Right cardiac atrium (tissue), 5 donors: Measurements from ENCODE around the gene KRTAP10-1. TPM values are rescaled to one million over a fixed set of nuclear protein-coding genes. Genes with fewer than 3 reads are reported as not detected.

Experiments used
- ATAC-seq, 2 donors: fragments of 200-7000 bp; cut with Tn5 transposase; one replicate each; pipeline versions ENCODE4 v1.8.0 to v1.9.1; 2020; ENCODE audit warnings: moderate library complexity in 2 of 2, mild to moderate bottlenecking in 1 of 2
- DNase-seq, 3 donors: peaks; one replicate each; pipeline ENCODE4 v3.0.0-alpha.2; 2020
- H3K27ac ChIP-seq: one replicate; pipeline ENCODE4 v1.5.1; 2013; ENCODE audit warnings: mild to moderate bottlenecking, low read length, control low read depth, moderate library complexity
- H3K27me3 ChIP-seq: one replicate; pipeline ENCODE4 v1.6.1; 2013; ENCODE audit not compliant: control insufficient read depth, insufficient read depth
- H3K4me1 ChIP-seq: one replicate; pipeline ENCODE4 v1.6.1; 2013; ENCODE audit warnings: low read length; ENCODE audit not compliant: control insufficient read depth, insufficient read depth
- H3K4me3 ChIP-seq: one replicate; pipeline ENCODE4 v1.5.1; 2013; ENCODE audit warnings: low read length, control low read depth
- H3K9me3 ChIP-seq: one replicate; pipeline ENCODE4 v1.6.1; 2013; ENCODE audit warnings: low read length; ENCODE audit not compliant: control insufficient read depth
- WGBS: extraction: QIAGEN DNeasy Blood & Tissue Kit; methylation state at CpG from one replicate; pipeline ENCODE4 v1.1.7; 2013; 5-methylcytosine and 5-hydroxymethylcytosine counted together
- intact Hi-C, 4 donors: fragments of 100-400 bp; cut with DNase I; formaldehyde crosslinking; loops; one replicate each; pipeline versions ENCODE4 v1.11.0 to v1.14.0; 2022 to 2023
- polyA plus RNA-seq: library from polyadenylated mRNA; stranded (reverse); fragments of 200-250 nt; gene quantifications from one replicate; pipeline ENCODE4 v1.2.3, GENCODE V29; 2013
- total RNA-seq, 4 donors: library from RNA; stranded (reverse); fragmentation: NEBNext Ultra II Directional; extraction: Animal tissue kit (Norgen Biotek cat#: 25700); gene quantifications; one replicate each; pipeline ENCODE4 v1.2.1, GENCODE V29; 2021
- donor health status: healthy with polysubstance abuse.
- donor health status: DM: no; HTN: yes; CAD: no.
- donor health status: DM: no; HTN: no; CAD: no.
- donor health status: DM: no; HTN: yes; CAD: no; lungs with severe emphysema.
- donor health status: DM: yes; HTN: yes; CAD: no.

Gene KRTAP10-1
- total and polyA plus RNA-seq, 5 donors = not detected

DNA sequence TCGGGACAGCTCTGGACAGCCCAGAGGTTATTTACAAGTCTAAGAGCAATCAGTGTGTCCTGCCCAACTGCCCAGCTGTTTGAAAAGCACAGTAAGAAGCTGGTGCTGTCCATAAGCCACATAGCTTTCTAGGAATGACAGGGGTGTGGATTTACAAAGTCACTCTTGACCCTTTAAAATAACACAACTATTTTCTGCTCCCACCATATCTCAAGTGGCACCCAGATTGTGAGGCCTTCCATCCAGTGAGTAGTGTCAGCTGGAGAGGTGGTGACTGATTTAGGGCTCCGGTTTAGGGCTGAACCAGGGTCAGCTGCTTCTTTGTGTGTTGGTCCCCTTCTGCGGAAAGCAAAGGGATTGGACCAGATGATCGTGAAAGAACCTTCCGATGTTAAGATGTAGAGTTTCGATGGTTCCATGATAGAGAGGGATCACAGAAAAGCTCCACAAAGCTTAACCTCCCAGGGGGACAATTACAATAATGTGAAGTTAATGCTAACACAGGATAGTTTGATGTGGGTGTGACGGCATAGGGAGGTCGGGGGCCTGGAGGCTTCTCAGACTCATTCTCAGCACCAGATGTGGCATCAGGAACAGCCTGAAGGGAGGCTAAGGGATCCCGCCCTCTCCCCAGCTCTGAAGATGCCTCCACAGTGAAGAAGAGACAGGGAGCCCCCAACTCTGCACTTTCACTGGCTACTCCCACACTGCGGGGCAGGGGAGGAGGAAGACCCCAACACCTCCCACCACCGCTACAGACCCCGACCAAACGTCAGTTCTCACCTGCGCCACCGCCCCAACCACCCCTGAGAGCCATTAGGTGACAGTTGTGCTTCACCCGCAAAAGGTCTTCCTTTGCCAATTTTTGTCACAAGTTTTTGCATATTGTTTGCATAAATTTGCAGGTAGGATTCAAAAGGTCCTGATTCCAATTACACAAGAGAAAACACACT is 44.1 kb downstream of the KRTAP10-1 start:
- no peak overlapping the region for H3K27ac ChIP-seq
- peaks cover 3% of the 10 kb centered on the region for H3K4me1 ChIP-seq
- H3K4me3 ChIP-seq = no peak overlapping the region
- H3K27me3 ChIP-seq = no peaks in the 10 kb centered on the region
- ATAC-seq (peak; percentile 68 to 75), DNase-seq (no peak)
- H3K9me3 ChIP-seq = no peaks in the 10 kb centered on the region
- WGBS = 73% methylated on average over 16 of the region's 16 CpGs
- intact Hi-C loops = no loop called here

- Histone ChIP-seq H3K27ac (no peak overlapping the region), H3K27me3 (no peaks in the 10 kb centered on the region), H3K9me3 (no peaks in the 10 kb centered on the region), H3K4me3 (no peak overlapping the region), H3K4me1 (peaks cover 3% of the 10 kb centered on the region)
- ATAC-seq (no peak), DNase-seq (no peak)
- WGBS = 65% methylated on average over 13 of the region's 13 CpGs
- intact Hi-C loops = no loop called here
These were observed 45.0 kb downstream of the KRTAP10-1 start for GRCh38 chr21:44494956-44495355.

GRCh38 chr21:44494418-44494817 is 45.6 kb downstream of the KRTAP10-1 start:
- Histone ChIP-seq H3K27ac (no peak overlapping the region), H3K4me1 (peaks cover 3% of the 10 kb centered on the region), H3K4me3 (no peak overlapping the region), H3K27me3 (no peaks in the 10 kb centered on the region), H3K9me3 (no peaks in the 10 kb centered on the region)
- intact Hi-C loops = no loop called here
- ATAC-seq (no peak), DNase-seq (no peak)
- WGBS = 91% methylated on average over 17 of the region's 17 CpGs

DNA sequence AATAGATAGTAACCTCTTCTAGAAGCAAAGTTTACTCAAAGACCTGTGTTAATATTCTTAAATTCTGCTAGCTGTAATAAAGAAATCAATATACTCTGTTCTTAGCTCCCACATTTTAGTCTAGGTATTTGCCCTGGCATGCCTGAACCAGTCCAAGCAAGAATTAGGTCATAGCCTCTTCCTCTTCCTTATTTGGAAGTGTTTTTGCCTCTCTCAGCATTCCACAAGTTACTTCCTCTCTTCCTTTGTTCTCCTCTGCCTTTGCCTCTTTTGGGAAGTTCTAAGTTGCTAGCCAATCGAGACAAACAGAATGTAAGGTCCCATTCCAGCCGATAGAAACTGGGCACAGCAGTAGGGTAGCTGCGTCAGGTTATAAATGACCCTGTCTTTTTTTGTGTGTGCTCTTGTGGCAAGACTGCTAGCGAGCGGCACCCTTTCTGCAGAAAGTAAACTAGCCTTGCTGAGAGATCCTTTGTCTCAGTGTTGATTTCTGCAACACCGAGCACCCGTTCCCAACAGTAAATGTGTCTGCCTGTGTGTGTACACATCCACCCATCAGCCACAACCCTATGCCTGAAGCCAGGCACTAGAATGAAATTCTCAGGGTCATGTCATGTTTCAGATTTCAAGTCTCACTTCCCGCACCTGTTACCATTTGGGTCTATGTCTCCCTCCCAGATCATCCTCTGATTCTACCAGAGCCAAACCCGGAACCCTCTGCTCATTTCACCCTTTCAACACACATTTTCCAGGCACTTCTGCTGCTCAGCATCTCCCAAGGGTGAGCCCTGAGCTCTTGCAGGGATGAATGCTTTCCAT is 47.2 kb downstream of the KRTAP10-1 start:
- Histone ChIP-seq H3K4me1 (peaks cover 3% of the 10 kb centered on the region), H3K27me3 (no peaks in the 10 kb centered on the region), H3K4me3 (no peak overlapping the region), H3K9me3 (no peaks in the 10 kb centered on the region), H3K27ac (no peak overlapping the region)
- ATAC-seq (no peak), DNase-seq (no peak)
- 90% methylated on average over 9 of the region's 9 CpGs for WGBS
- intact Hi-C loops = no loop called here

DNA sequence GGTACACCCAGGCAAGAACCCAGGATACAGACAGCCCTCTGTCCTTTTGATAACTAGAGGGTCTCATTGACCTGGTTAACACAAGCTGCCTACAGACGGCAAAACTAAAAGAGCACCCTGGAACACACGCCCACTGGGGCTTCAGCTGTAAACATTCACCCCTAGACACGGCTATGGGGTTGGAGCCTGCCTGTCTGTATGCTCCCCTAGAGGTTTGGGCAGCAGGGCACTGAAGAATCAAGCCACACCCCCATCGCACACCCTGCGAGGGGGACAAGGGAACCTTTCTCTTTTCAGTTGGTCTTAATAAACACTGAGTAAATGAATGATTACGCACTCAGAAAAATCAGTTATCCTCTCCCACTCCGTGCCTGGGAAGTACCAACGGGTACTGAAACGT is 49.2 kb downstream of the KRTAP10-1 start:
- H3K4me3 ChIP-seq = no peak overlapping the region
- WGBS = 85% methylated on average over 9 of the region's 9 CpGs
- no peak for ATAC-seq
- H3K27me3 ChIP-seq = no peaks in the 10 kb centered on the region
- intact Hi-C loops = no loop called here
- no peak for DNase-seq
- no peaks in the 10 kb centered on the region for H3K4me1 ChIP-seq
- H3K9me3 ChIP-seq = no peaks in the 10 kb centered on the region
- no peak overlapping the region for H3K27ac ChIP-seq

DNA sequence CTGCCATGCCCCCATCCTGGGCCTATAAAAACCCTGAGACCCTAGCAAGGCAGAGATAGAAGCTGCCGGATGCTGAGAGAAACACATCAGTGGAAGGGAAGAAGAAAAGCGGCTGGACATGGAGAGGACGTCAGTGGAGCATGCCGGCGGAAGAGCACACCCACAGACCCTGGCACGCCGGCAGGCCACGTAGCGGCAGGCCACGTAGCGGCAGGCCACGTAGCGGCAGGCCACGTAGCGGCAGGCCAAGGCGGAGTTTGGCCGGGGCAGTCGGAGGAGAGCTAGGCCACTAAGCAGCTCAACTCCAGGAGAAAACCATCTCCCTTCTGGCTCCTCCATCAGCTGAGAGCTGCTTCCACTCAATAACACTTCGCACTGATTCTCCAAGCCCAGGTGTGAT is 49.6 kb downstream of the KRTAP10-1 start:
- no peaks in the 10 kb centered on the region for H3K4me1 ChIP-seq
- H3K27ac ChIP-seq = no peak overlapping the region
- DNase-seq = no peak
- intact Hi-C loops = no loop called here
- 96% methylated on average over 19 of the region's 19 CpGs for WGBS
- H3K27me3 ChIP-seq = no peaks in the 10 kb centered on the region
- H3K4me3 ChIP-seq = no peak overlapping the region
- H3K9me3 ChIP-seq = no peaks in the 10 kb centered on the region
- no peak for ATAC-seq

DNA sequence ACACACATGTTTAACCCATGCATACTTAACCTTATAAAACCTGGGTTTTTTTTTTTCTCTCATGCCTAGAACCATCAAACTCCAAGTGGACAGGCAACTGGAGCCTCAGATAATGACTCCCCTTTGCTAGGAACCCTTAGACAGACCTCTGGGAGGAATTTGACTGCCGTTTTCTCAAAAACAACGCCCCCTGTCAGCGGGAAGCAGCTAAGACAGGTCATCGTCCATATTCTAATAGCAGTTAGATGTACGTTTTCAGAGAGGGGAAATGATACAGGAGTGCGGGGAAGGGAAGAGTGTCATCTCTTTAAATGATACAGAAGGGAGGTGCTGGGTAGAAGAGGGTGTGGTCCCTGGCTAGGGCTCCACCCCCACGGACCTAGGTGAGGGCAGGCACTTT is 50.0 kb downstream of the KRTAP10-1 start:
- Histone ChIP-seq H3K4me3 (no peak overlapping the region), H3K27ac (no peak overlapping the region), H3K4me1 (no peaks in the 10 kb centered on the region), H3K27me3 (no peaks in the 10 kb centered on the region), H3K9me3 (no peaks in the 10 kb centered on the region)
- no peak for DNase-seq
- WGBS = 27% methylated on average over 7 of the region's 7 CpGs
- intact Hi-C loops = no loop called here
- no peak for ATAC-seq

Other genes with a start within 250 kb of the KRTAP10-1 start
- gene PFKL, start 240.1 kb downstream of the KRTAP10-1 start, total RNA-seq = 10 to 100 TPM; 43.2 to 54.9 (median 49.6) TPM
- 42.8 TPM for gene PFKL, start 240.1 kb downstream of the KRTAP10-1 start, polyA plus RNA-seq
- gene CFAP410, start 200.8 kb downstream of the KRTAP10-1 start, total RNA-seq = 10 to 100 TPM; 13.2 to 19.8 (median 17.6) TPM
- 16.8 TPM for gene CFAP410, start 200.8 kb downstream of the KRTAP10-1 start, polyA plus RNA-seq
- gene TRPM2, start 186.6 kb downstream of the KRTAP10-1 start, total RNA-seq = 1 to 10 TPM; 1.0 to 1.7 (median 1.4) TPM
- 0.61 TPM for gene TRPM2, start 186.6 kb downstream of the KRTAP10-1 start, polyA plus RNA-seq
- 1 to 10 TPM in 3 of 4 donors, under 1 TPM in 1; 0.89 to 1.1 (median 1.0) TPM for gene LRRC3, start 84.7 kb downstream of the KRTAP10-1 start, total RNA-seq
- gene LRRC3, start 84.7 kb downstream of the KRTAP10-1 start, polyA plus RNA-seq = 0.93 TPM
- gene KRTAP10-2, start 11.3 kb upstream of the KRTAP10-1 start, total RNA-seq = not detected
- gene KRTAP10-2, start 11.3 kb upstream of the KRTAP10-1 start, polyA plus RNA-seq = 0.11 TPM
- not detected for gene KRTAP10-3, start 18.6 kb upstream of the KRTAP10-1 start, total RNA-seq
- gene KRTAP10-3, start 18.6 kb upstream of the KRTAP10-1 start, polyA plus RNA-seq = not detected
- gene KRTAP10-4, start 33.5 kb upstream of the KRTAP10-1 start, total RNA-seq = not detected
- not detected for gene KRTAP10-4, start 33.5 kb upstream of the KRTAP10-1 start, polyA plus RNA-seq
- gene KRTAP10-5, start 40.4 kb upstream of the KRTAP10-1 start, total RNA-seq = not detected
- not detected for gene KRTAP10-5, start 40.4 kb upstream of the KRTAP10-1 start, polyA plus RNA-seq
- gene KRTAP10-6, start 52.3 kb upstream of the KRTAP10-1 start, total RNA-seq = not detected
- not detected for gene KRTAP10-6, start 52.3 kb upstream of the KRTAP10-1 start, polyA plus RNA-seq
- gene KRTAP10-7, start 60.4 kb upstream of the KRTAP10-1 start, total RNA-seq = not detected
- not detected for gene KRTAP10-7, start 60.4 kb upstream of the KRTAP10-1 start, polyA plus RNA-seq
- gene KRTAP10-8, start 71.9 kb upstream of the KRTAP10-1 start, total RNA-seq = not detected
- gene KRTAP10-8, start 71.9 kb upstream of the KRTAP10-1 start, polyA plus RNA-seq = not detected
- not detected for gene KRTAP10-9, start 86.9 kb upstream of the KRTAP10-1 start, total RNA-seq
- gene KRTAP10-9, start 86.9 kb upstream of the KRTAP10-1 start, polyA plus RNA-seq = not detected
- not detected for gene KRTAP10-10, start 97.2 kb upstream of the KRTAP10-1 start, total RNA-seq
- gene KRTAP10-10, start 97.2 kb upstream of the KRTAP10-1 start, polyA plus RNA-seq = not detected
- not detected for gene KRTAP10-11, start 106.2 kb upstream of the KRTAP10-1 start, total RNA-seq
- not detected for gene KRTAP10-11, start 106.2 kb upstream of the KRTAP10-1 start, polyA plus RNA-seq
- gene KRTAP12-4, start 114.5 kb upstream of the KRTAP10-1 start, total RNA-seq = not detected
- not detected for gene KRTAP12-4, start 114.5 kb upstream of the KRTAP10-1 start, polyA plus RNA-seq
- gene KRTAP12-3, start 117.7 kb upstream of the KRTAP10-1 start, total RNA-seq = not detected
- not detected for gene KRTAP12-3, start 117.7 kb upstream of the KRTAP10-1 start, polyA plus RNA-seq
- not detected for gene KRTAP12-2, start 126.7 kb upstream of the KRTAP10-1 start, total RNA-seq
- not detected for gene KRTAP12-2, start 126.7 kb upstream of the KRTAP10-1 start, polyA plus RNA-seq
- not detected for gene KRTAP12-1, start 142.0 kb upstream of the KRTAP10-1 start, total RNA-seq
- not detected for gene KRTAP12-1, start 142.0 kb upstream of the KRTAP10-1 start, polyA plus RNA-seq
- not detected for gene KRTAP10-12, start 157.0 kb upstream of the KRTAP10-1 start, total RNA-seq
- gene KRTAP10-12, start 157.0 kb upstream of the KRTAP10-1 start, polyA plus RNA-seq = not detected
- gene TSPEAR, start 171.4 kb upstream of the KRTAP10-1 start, total RNA-seq = 1 to 10 TPM in 3 of 4 donors, under 1 TPM in 1; 0.29 to 4.6 (median 1.3) TPM
- 2.2 TPM for gene TSPEAR, start 171.4 kb upstream of the KRTAP10-1 start, polyA plus RNA-seq